Measurements from ENCODE around the gene RARRES1. TPM values are rescaled to one million over a fixed set of nuclear protein-coding genes. Genes with fewer than 3 reads are reported as not detected.

Gene RARRES1
- total RNA-seq, 2 donors from 2014 or later = 10.0 to 291 TPM

- no peak for DNase-seq (ENCODE audit: low spot score)
- no peaks in the 10 kb centered on the region for H3K9me3 ChIP-seq
- H3K4me1 ChIP-seq = peaks cover 0 to 45% of the 10 kb centered on the region in 2 donors
- H3K27me3 ChIP-seq = no peaks in the 10 kb centered on the region
- H3K27ac ChIP-seq = peak overlapping the region in 1 of 2 donors; percentile 74
- no peak overlapping the region for H3K4me3 ChIP-seq
- TF ChIP-seq CTCF (IDR thresholded peaks at IDR 0.05) = no peak
- no peaks in the 10 kb centered on the region for H3K36me3 ChIP-seq
Measured at GRCh38 chr3:158723991-158724390, 8.3 kb downstream of the RARRES1 start.

- peaks cover 0 to 54% of the 10 kb centered on the region in 2 donors for H3K4me1 ChIP-seq
- DNase-seq (ENCODE audit: low spot score) = no peak
- no peaks in the 10 kb centered on the region for H3K27me3 ChIP-seq
- H3K4me3 ChIP-seq = no peak overlapping the region
- no peak for TF ChIP-seq CTCF (IDR thresholded peaks at IDR 0.05)
- no peak overlapping the region for H3K27ac ChIP-seq
- H3K9me3 ChIP-seq = no peaks in the 10 kb centered on the region
- no peaks in the 10 kb centered on the region for H3K36me3 ChIP-seq
Measured at GRCh38 chr3:158722108-158722507, 10.1 kb downstream of the RARRES1 start.

GRCh38 chr3:158718490-158719170 lies 13.6 kb downstream of the RARRES1 start:
- H3K4me1 ChIP-seq = peaks cover 0 to 46% of the 10 kb centered on the region in 2 donors

GRCh38 chr3:158717576-158717975 lies 14.7 kb downstream of the RARRES1 start:
- Histone ChIP-seq H3K36me3 (no peaks in the 10 kb centered on the region), H3K4me3 (no peak overlapping the region), H3K9me3 (no peaks in the 10 kb centered on the region), H3K27me3 (no peaks in the 10 kb centered on the region), H3K27ac (no peak overlapping the region), H3K4me1 (peaks cover 0 to 46% of the 10 kb centered on the region in 2 donors)
- no peak for DNase-seq (ENCODE audit: low spot score)
- TF ChIP-seq CTCF (IDR thresholded peaks at IDR 0.05) = no peak

More at GRCh38 chr3:158718490-158719170, 13.6 kb downstream of the RARRES1 start:
- Histone ChIP-seq H3K9me3 (no peaks in the 10 kb centered on the region), H3K27ac (peak overlapping the region in 1 of 2 donors; percentile 5), H3K36me3 (no peaks in the 10 kb centered on the region), H3K4me3 (no peak overlapping the region), H3K27me3 (no peaks in the 10 kb centered on the region)
- no peak for TF ChIP-seq CTCF (IDR thresholded peaks at IDR 0.05)
- no peak for DNase-seq (ENCODE audit: low spot score)

GRCh38 chr3:158713094-158713499 lies 19.2 kb downstream of the RARRES1 start:
- no peak for TF ChIP-seq CTCF (IDR thresholded peaks at IDR 0.05)
- peak overlapping the region; percentile 75 to 85 for H3K27ac ChIP-seq
- DNase-seq (ENCODE audit: low spot score) = peak; percentile 84
- peaks cover 7% of the 10 kb centered on the region for H3K36me3 ChIP-seq
- no peaks in the 10 kb centered on the region for H3K27me3 ChIP-seq
- H3K4me3 ChIP-seq = no peak overlapping the region
- peaks cover 0 to 52% of the 10 kb centered on the region in 2 donors for H3K4me1 ChIP-seq
- no peaks in the 10 kb centered on the region for H3K9me3 ChIP-seq

- Histone ChIP-seq H3K36me3 (peaks cover 7% of the 10 kb centered on the region), H3K4me3 (no peak overlapping the region), H3K4me1 (peaks cover 0 to 46% of the 10 kb centered on the region in 2 donors), H3K9me3 (no peaks in the 10 kb centered on the region), H3K27ac (peak overlapping the region; percentile 75 to 85), H3K27me3 (no peaks in the 10 kb centered on the region)
- no peak for TF ChIP-seq CTCF (IDR thresholded peaks at IDR 0.05)
- no peak for DNase-seq (ENCODE audit: low spot score)
Measured at GRCh38 chr3:158712443-158712842, 19.8 kb downstream of the RARRES1 start.

All from right atrium auricular region (tissue), 2 donors.